H1 (cell line): ENCODE data around the gene RTF2.

ENCODE experiments used
- ASH2L ChIP-seq: fragments of 200-600, 300-600 bp; sonication (generic); IDR thresholded peaks from one replicate; pipeline ENCODE4 v1.7.1; 2017; ENCODE audit warnings: low read length
- CHD2 ChIP-seq: IDR thresholded peaks from 2 replicates; pipeline ENCODE4 v1.6.1; 2012; ENCODE audit warnings: low read length, improper control_type of control experiment
- TF ChIP-seq, protein P1 (sequence below): IDR thresholded peaks from 2 replicates; pipeline ENCODE4 v1.6.1; 2011; ENCODE audit warnings: low read depth, mild to moderate bottlenecking, low read length; ENCODE audit not compliant: insufficient read depth
- TF ChIP-seq, protein P2 (sequence below), 3 experiments: IDR thresholded peaks; 1 replicate in 2 of 3; 2 replicates in 1 of 3; pipeline versions ENCODE4 v1.5.1 to v1.6.1; 2011; ENCODE audit warnings: low read length in 3 of 3, mild to moderate bottlenecking in 3 of 3, inconsistent platforms in 2 of 3, low read depth in 1 of 3, moderate library complexity in 1 of 3; ENCODE audit not compliant: insufficient read depth in 1 of 3; ENCODE audit errors: control extremely low read depth in 1 of 3

DNA sequence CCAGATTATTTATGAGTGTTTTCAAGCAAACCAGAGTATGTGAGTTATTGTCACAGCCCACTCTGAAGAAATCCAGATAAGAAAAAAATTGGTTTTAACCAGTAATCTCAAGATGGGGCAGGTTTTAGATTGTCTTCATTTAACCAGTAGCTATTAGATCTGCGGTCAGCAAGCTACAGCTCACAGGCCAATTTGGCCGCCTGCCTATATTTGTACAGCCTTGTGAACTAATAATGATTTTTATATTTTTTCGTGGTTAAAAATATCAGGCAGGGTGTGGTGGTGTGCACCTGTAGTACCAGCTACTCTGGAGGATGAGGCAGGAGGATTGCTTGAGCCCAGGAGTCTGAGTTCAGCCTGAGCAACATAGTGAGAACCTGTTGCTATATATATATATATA lies 69.6 kb downstream of the RTF2 start:
- no peak for TF ChIP-seq ASH2L
- TF ChIP-seq CHD2, result no peak
- TF ChIP-seq, protein P1, sequence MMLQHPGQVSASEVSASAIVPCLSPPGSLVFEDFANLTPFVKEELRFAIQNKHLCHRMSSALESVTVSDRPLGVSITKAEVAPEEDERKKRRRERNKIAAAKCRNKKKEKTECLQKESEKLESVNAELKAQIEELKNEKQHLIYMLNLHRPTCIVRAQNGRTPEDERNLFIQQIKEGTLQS, result no peak
- TF ChIP-seq, protein P2, sequence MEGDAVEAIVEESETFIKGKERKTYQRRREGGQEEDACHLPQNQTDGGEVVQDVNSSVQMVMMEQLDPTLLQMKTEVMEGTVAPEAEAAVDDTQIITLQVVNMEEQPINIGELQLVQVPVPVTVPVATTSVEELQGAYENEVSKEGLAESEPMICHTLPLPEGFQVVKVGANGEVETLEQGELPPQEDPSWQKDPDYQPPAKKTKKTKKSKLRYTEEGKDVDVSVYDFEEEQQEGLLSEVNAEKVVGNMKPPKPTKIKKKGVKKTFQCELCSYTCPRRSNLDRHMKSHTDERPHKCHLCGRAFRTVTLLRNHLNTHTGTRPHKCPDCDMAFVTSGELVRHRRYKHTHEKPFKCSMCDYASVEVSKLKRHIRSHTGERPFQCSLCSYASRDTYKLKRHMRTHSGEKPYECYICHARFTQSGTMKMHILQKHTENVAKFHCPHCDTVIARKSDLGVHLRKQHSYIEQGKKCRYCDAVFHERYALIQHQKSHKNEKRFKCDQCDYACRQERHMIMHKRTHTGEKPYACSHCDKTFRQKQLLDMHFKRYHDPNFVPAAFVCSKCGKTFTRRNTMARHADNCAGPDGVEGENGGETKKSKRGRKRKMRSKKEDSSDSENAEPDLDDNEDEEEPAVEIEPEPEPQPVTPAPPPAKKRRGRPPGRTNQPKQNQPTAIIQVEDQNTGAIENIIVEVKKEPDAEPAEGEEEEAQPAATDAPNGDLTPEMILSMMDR (IDR thresholded peaks at IDR 0.05; ENCODE audit: control extremely low read depth in 1 of 3, insufficient read depth in 1 of 3, low read depth in 1 of 3, low read length in 3 of 3), result no peak
